ENCODE measurements around the gene C1QTNF6. TPM values are rescaled to one million over a fixed set of nuclear protein-coding genes. Genes with fewer than 3 reads are reported as not detected.

The C1QTNF6 gene
- total and polyA plus RNA-seq, 2 of the 8 experiments (the other 6 are each of a cell fraction or from before 2014, with no cell fraction given) = 3.1 to 6.5 TPM

DNA sequence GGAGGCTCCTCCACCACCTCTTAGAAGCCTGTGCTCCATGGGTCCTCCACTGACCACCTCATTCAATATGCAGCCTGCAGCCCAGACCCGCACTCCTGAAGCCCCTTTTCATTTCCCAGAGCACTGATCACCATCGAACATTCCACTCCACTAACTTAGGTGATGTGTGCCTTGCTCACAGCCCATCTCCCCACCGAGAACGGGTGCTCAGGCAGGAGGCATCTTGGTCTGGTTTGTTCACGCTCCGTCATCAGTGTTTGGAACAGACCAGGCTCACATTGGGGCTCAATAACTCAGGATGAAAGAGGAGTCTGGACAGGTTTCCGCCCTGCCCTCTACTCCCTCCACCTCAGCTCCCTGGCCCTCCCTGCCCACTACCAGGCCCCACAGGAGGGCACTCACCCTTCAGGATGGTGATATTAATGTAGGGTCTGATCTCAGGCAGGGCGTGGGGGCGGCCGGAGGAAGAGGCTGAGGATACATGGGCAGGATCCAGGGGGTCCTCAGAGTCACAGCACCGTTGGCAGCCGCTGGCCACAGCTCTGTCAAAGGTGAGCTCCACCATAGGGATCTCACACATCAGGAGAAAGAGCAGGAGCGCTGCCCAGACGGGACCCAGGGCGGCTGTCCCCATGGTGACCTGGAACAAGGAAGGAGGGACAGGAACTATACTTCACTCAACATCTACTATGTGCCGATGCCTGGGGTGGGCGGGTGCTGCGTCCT, 3.1 kb downstream of the C1QTNF6 start:
- FAIRE-seq (no peak), DNase-seq (ENCODE audit: low read depth in 1 of 2, low spot score in 2 of 2) (no peak)
- no peak overlapping the region for H2AFZ ChIP-seq (ENCODE audit: low read length)
- no peak overlapping the region for H3K18ac ChIP-seq (ENCODE audit: extremely low read depth, low read length)
- POLR2A ChIA-PET (ENCODE audit: partially characterized antibody) = no interaction called here
- no peaks in the 10 kb centered on the region for H4K20me1 ChIP-seq (replicated peaks in 1 of 2; ENCODE audit: control insufficient read depth in 1 of 2, insufficient read depth in 2 of 2, low read length in 2 of 2)
- 89% methylated on average over 13 of the region's 18 CpGs; no CpG with 5 or more reads in 1 of the 2 experiments for WGBS, 2 experiments (ENCODE audit: extremely low coverage in 1 of 2, insufficient coverage in 1 of 2, insufficient read length in 1 of 2, insufficient replicate concordance in 2 of 2, low coverage in 1 of 2, low lambda C conversion rate in 2 of 2, missing lambda C conversion rate in 1 of 2)
- no peak overlapping the region for H2BK20ac ChIP-seq (ENCODE audit: low read length)
- H3K36me3 ChIP-seq (ENCODE audit: control insufficient read depth in 2 of 4, insufficient read depth in 4 of 4, low read length in 3 of 4) = no peaks in the 10 kb centered on the region
- H3K79me1 ChIP-seq (ENCODE audit: low read depth, low read length) = no peaks in the 10 kb centered on the region
- 0 out of 2 replicates have a peak overlapping the region, but pooled peaks have one; percentile 1 for H2BK15ac ChIP-seq (ENCODE audit: low read length)
- CTCF ChIA-PET (ENCODE audit: partially characterized antibody) = interaction anchor here (0.8 to 5.8 kb wide), 5 partner anchors 9 to 76 kb away, joined by 3 to 29 read pairs (median 8); no protein-coding TSS in a partner anchor
- no peak overlapping the region for H3K4me2 ChIP-seq (ENCODE audit: insufficient read depth in 1 of 2, low read depth in 2 of 2, low read length in 2 of 2)
- H4K91ac ChIP-seq (replicated peaks; ENCODE audit: insufficient read length, low read length) = peak overlapping the region; percentile 13
- no peak overlapping the region for H3K27ac ChIP-seq (ENCODE audit: low read depth, low read length)
- no peak overlapping the region for H4K5ac ChIP-seq (ENCODE audit: insufficient read length, low read depth, low read length)
- no peak overlapping the region for H4K8ac ChIP-seq (ENCODE audit: extremely low read depth, insufficient read depth, low read length)
- no peak overlapping the region for H3K56ac ChIP-seq (replicated peaks; ENCODE audit: insufficient read length, low read depth, low read length)
- H3K23ac ChIP-seq (ENCODE audit: insufficient read length) = no peak overlapping the region
- H2BK120ac ChIP-seq (replicated peaks; ENCODE audit: low read depth, low read length) = no peak overlapping the region
- no peaks in the 10 kb centered on the region for H3K79me2 ChIP-seq (ENCODE audit: control insufficient read depth in 1 of 2, insufficient read depth in 2 of 2, low read length in 2 of 2)
- no peaks in the 10 kb centered on the region for H3K9me3 ChIP-seq (ENCODE audit: insufficient read depth in 2 of 2, low read depth in 1 of 2, low read length in 1 of 2)
- no peak overlapping the region; the same call in 1 of the 2 replicates for H2BK5ac ChIP-seq (ENCODE audit: low read depth, low read length)
- no peak overlapping the region for H3K4ac ChIP-seq (replicated peaks; ENCODE audit: insufficient read length, low read depth, low read length)
- H2BK12ac ChIP-seq (ENCODE audit: low read depth, low read length) = no peak overlapping the region
- H3K4me3 ChIP-seq (ENCODE audit: extremely low read depth in 1 of 4, insufficient read depth in 2 of 4, low read depth in 3 of 4, low read length in 4 of 4) = no peak overlapping the region
- no peak overlapping the region for H2AK5ac ChIP-seq (ENCODE audit: low read depth, low read length)
- H3K23me2 ChIP-seq (ENCODE audit: low read depth, low read length) = peaks cover 3% of the 10 kb centered on the region; the same call in 1 of the 2 replicates
- no peak overlapping the region for H3K9ac ChIP-seq (replicated peaks in 1 of 4; ENCODE audit: extremely low read depth in 1 of 4, low read depth in 3 of 4, low read length in 3 of 4)
- no peaks in the 10 kb centered on the region for H3K27me3 ChIP-seq (replicated peaks in 1 of 4; ENCODE audit: control insufficient read depth in 3 of 4, extremely low read depth in 1 of 4, insufficient read depth in 3 of 4, low read length in 3 of 4)
- H3K14ac ChIP-seq (ENCODE audit: insufficient read length) = no peak overlapping the region
- H3K4me1 ChIP-seq (replicated peaks in 1 of 4; ENCODE audit: control insufficient read depth in 3 of 4, insufficient read depth in 4 of 4, low read length in 3 of 4) = peaks cover 7 to 23% (median 15%) of the 10 kb centered on the region in 4 experiments
- TF ChIP-seq HDAC2 (IDR thresholded peaks at IDR 0.05; ENCODE audit: borderline replicate concordance in 1 of 2, low read depth in 2 of 2, low read length in 2 of 2) (no peak), YY1 (IDR thresholded peaks at IDR 0.05; ENCODE audit: low read depth, low read length) (no peak), CHD2 (IDR thresholded peaks at IDR 0.05; ENCODE audit: low read length) (no peak), ASH2L (IDR thresholded peaks at IDR 0.05; ENCODE audit: low read length) (no peak), RAD21 (IDR thresholded peaks at IDR 0.05 in 1 of 2, conservative IDR thresholded peaks at IDR 0.05 in 1 of 2; ENCODE audit: low read depth in 2 of 2, low read length in 2 of 2) (no peak), SUZ12 (IDR thresholded peaks at IDR 0.05; ENCODE audit: low read length) (no peak), MAFK (IDR thresholded peaks at IDR 0.05; ENCODE audit: low read depth, low read length) (no peak), TAF1 (IDR thresholded peaks at IDR 0.05; ENCODE audit: low read depth, low read length) (no peak), EZH2 (IDR thresholded peaks at IDR 0.05; ENCODE audit: low read depth, low read length, severe bottlenecking) (no peak), CEBPB (IDR thresholded peaks at IDR 0.05; ENCODE audit: low read depth, low read length) (no peak), CBX5 (IDR thresholded peaks at IDR 0.05; ENCODE audit: low read depth, low read length) (no peak), MAX (IDR thresholded peaks at IDR 0.05) (no peak)

Data from H1 (cell line).